Gastroesophageal sphincter (tissue), 3 donors: ENCODE data around the gene SP140.

Source experiments
- EP300 ChIP-seq: sonication (generic); formaldehyde crosslinking; IDR thresholded peaks from one replicate; pipeline ENCODE4 v1.6.1; 2017; ENCODE audit warnings: antibody characterized with exemption, mild to moderate bottlenecking
- POLR2AphosphoS5 ChIP-seq: sonication (generic); formaldehyde crosslinking; IDR thresholded peaks from one replicate; pipeline ENCODE4 v1.6.1; 2017; ENCODE audit warnings: antibody characterized with exemption
- TF ChIP-seq, protein P1 (sequence below), 4 experiments: fragments of 200-600 bp in 2 of 4; fragments of 450-650 bp in 2 of 4; sonication (generic) in 1 of 4; IDR thresholded peaks; one replicate each; pipeline ENCODE4 v1.5.1; 2017 to 2019; ENCODE audit warnings: antibody characterized with exemption in 4 of 4, mild to moderate bottlenecking in 2 of 4, moderate library complexity in 2 of 4

DNA sequence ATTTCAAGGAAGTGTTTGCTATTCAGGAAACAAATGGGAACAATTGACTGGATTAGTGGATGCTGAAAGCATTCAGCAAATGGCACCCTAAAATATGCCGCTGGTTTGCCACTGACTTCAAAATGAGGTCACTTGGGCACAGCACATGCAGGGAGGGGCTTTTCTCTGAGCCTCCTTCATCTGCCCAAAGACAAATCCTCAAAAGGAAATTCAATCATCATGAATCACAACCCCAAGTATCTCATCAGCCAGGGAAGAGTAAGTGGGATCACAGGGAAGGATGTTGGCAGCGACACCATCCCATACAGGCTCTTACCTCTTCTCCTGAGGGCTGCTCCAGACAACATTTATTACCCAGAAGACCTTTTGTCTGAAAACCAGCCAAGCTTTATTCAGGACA, 87.1 kb downstream of the SP140 start:
- TF ChIP-seq, protein P1, sequence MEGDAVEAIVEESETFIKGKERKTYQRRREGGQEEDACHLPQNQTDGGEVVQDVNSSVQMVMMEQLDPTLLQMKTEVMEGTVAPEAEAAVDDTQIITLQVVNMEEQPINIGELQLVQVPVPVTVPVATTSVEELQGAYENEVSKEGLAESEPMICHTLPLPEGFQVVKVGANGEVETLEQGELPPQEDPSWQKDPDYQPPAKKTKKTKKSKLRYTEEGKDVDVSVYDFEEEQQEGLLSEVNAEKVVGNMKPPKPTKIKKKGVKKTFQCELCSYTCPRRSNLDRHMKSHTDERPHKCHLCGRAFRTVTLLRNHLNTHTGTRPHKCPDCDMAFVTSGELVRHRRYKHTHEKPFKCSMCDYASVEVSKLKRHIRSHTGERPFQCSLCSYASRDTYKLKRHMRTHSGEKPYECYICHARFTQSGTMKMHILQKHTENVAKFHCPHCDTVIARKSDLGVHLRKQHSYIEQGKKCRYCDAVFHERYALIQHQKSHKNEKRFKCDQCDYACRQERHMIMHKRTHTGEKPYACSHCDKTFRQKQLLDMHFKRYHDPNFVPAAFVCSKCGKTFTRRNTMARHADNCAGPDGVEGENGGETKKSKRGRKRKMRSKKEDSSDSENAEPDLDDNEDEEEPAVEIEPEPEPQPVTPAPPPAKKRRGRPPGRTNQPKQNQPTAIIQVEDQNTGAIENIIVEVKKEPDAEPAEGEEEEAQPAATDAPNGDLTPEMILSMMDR (IDR thresholded peaks at IDR 0.05): no peak
- TF ChIP-seq EP300 (no peak), POLR2AphosphoS5 (no peak)
